DMS153 treated with DMSO at 0.1 percent for 48 hours (cell line): Measurements from ENCODE around the gene LYPD1.

Experiments
- DNase-seq: peaks from one replicate; lab custom pipeline; 2025; ENCODE audit not compliant: unreplicated experiment; lab: John Stamatoyannopoulos, UW

LYPD1 gene

DNA sequence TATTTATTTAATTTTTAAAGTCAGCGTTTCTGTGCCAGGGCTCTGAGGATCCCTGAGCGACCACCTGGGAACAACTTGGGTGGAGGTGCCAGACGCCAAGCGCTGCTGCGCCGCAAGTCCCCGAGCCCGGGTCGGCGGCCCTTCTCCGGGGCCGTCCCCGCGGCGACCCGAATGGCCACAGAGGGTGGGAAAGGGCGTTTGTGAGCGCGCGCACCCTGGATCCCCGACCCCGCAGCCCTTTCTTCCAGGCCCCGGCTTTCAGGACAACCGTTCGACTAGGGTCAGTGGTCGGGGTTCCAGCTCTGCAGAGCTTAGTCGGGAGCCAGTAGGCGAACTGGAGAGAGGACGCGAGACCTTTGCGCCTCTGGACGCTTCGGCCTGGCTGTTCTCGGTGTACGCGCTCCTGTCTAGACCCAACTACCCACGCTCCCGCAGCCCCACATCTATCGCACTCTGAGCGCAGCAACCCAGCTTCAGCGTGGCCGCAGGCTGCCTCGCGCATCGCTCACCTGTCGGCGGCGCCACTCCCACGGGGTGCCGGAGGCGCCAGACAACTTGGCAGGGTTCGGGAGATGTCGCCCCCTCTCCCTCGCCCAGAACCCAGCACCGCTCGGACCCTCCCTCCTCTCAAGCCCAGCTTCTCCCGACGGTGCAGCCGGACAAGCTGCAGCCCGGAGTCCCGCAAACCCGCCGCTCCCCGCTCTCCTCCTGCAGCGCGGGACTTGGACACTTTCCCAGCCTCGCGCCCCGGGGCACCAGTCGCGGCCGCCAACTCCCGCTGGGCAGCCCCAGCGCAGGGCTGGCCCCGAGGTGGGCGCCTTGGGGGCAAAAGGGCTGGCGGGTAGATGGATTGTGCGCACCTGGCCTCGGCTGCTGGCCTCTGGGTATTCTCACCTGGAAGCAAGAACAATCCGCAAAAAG lies 758 bp downstream of the LYPD1 start:
- no peak for DNase-seq

DNA sequence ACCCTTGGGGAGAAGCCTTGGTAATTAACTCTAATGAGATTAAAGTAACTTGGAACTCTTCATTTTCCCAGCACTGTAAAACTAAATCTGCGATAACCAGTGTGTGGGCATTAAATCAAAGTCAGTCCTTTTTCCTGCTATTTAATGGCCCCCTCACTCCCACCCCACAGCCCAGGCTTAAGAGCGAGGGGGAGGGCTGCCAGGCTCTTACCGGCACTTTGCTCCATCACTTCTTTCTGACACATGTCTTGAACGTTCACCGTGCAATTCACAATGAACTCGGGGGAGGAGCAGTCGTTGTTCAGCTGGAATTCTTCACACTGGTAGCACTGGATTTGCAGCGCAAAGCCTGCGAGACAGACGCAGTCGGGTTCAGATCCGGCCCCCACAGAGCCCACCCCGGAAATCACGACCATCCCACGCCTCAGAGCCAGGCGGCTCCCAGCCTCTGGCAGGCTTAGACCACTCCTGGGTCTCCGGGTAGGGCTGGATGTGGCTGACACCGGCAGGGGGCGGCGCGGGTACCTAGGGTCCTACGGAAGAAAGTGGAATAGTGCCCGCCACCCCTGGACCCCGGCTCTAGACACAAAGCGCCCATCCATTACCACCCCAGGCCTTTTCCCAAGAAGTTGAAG lies 1.7 kb downstream of the LYPD1 start:
- no peak for DNase-seq

DNA sequence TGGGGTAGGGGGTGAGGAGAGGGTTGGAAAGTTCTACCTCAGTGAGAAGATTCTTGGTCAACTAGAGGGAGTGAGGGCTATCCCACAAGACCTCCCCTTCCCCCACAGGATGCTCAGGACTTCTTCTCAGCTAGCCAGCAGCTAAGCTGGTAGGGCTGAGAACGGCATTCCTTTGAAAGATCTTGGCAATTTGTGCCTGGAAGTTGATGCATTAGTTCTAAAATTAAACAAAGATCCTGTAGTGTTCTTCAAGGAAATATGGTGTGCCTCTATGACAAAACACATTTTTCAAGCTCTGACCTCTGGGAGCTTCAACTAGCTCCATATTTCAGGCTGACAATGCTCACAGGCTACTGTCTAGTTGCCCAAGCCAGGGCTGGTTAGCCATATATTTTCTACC lies 2.3 kb downstream of the LYPD1 start:
- DNase-seq, result no peak

DNA sequence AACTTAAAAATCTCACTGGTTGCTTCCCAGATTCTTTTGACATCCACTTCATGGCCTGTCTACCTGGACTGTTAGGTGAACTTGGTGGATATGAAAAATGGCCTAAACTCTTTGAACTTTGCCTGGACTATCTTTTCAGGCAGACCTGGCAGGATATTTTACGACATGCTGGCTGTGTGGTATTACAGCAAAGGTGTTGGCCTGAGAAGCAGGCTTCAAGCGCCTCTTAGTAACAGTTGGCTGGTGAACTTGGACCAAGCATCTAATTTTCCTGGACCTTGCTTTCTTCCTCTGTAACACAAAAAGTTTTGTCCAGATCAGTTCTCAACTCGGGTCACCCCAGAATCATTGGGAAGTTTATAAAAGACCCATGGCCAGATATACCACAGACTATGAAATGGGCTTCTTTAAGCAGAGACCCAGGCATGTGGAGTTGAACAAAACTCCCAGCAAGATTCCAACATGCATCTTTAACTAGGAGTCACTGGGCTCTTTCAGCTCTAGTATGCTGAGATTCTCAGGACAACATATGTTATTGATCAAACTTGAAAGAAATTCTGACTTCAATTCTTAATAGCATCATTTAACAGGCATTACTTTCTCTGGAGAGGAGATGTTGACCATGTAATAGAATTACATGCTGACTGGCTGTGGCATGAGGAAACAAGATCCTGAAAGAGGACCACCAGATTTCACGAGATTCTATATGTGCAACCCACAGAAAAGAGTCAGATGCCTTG lies 4.4 kb downstream of the LYPD1 start:
- no peak for DNase-seq

DNA sequence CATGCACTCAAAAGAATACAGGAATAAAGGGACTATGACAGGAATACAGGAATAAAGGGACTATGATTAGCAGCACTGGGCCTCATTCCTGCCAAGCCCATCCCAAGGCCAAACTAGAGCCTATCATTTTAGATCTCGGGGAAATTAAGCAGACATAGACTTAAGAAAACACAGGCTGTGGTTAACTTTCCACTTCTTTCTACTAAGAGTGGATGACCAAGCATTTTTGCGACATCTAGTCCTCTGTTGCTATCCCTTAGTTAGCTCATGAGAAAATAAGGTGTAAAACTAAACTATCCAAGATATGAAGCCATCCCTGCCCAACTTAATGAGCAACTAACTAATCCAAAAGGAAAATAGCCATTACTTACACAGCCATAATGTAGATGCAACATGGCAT lies 5.9 kb downstream of the LYPD1 start:
- DNase-seq, result no peak

DNA sequence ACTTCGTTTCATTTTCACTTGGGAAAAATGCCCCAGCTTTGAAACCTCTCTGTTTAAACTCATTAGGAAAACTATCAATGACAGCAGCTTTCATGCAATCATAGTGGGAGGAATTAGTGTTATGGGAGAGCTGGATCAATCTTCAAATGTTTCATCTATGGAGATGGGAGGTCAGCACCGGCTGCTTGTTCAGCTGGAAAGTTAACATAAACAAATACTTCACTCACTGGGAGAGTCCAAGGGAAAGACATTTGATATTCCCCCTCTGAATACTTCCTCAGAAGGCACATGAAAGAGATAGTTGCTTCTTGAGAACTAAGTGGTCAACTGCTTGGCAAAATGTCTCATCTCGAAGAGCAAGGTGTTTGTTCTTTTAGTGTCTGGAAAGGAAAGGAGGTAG lies 7.3 kb downstream of the LYPD1 start:
- DNase-seq, result no peak

DNA sequence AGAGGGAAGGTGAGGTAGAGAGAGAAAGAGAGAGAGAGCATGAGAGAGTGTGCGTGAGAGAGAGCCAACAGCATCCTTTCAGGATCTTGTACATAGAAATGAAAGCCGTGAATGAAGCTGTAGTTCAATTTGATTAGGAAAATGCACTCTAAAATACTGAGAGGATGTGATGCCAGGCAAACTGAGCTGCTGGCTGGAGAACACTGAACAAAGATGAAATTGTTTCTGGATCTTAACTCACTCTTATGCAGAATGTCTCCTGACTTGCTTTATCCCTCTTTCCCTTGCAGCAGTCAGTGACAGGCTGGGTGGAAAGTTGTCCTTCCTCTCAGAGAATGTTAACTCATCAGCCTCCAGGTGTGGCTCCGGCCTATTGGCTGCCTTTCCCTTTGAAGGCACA lies 10.7 kb downstream of the LYPD1 start:
- no peak for DNase-seq

DNA sequence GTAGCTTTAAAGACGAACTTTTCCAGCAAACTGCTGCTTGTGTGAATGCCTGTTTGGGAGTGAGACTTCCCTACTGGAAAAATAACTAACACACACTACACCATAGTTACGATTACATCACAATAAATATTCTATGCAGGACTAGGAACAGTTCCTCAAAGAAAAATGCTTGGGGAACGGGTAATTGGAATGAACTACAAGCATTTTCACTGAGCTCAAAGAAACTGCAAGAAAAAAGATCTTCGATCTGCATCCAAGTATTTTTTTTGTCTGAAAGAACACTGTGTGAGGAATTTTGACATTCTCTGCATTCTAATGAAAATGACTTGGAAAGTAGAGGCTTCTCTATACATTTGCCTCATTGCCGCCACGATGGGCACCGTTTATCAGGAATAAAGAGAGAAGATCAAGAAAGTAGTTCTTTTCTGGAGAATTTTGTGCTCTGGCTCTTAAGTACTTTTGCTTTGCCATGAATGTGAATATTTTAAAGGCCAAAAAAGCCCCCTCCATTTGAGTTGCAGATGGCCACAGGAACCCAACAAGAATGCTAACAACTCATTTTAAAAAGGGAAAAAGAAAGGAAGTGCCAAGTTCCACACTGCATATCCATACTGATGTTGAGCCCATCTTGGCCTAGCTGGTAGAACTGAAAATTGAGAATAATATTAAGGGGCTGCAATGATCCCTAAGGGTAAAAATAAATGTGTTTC lies 13.6 kb downstream of the LYPD1 start:
- no peak for DNase-seq

DNA sequence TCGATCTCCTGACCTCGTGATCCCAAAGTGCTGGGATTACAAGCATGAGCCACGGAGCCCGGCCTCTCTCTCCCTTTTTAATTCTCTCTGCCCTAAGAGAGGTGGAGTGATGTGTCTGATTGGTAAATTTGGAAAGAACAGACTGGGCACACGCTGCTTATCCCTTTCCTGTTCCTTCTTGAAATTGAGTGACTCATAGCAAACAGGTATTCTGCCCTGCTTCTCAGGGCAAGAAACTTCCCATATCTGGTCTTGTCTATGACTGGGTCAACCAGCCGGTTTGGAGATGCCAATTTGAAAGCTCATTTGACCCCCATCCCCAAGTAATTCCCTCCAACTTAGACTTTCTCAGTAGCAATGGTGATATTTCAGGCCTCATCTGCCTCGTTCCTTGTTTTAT lies 15.0 kb downstream of the LYPD1 start:
- DNase-seq, result no peak

DNA sequence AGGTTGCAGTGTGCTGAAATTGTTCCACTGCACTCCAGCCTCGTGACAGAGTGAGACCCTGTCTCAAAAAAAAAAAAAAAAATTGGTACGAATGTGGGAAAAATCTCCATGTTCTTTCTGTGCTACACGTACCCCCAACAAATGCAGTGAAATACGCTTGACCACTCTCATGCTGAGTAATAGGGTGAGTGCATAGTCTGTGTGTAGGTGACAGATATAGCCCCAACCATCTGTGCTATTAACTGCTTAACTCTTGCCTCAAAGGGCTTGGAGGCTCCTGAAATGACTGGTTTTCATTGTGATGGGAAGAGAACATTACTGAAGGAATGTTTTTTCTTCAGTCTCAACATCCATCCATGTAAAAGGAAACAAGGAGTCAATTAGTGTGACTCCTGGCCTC lies 15.7 kb downstream of the LYPD1 start:
- DNase-seq, result no peak

DNA sequence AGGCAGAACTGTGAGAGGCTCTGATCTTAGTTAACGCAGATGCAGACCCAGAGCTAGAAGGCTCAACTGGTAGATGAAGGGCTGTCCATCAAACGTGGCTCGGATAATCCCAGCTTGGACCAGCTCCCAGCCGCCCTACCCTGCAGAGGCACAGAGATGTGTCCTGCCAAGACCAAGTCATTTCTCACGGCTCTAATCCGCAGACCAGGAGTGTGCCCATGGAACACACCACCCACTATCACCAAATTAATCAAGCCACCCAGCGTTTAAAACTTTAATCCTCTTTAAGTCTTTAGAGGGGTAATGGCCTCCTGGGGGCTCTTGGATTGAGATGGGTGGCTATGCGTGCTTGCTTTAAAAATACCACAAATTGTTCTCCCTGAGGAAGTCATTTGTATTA lies 17.5 kb downstream of the LYPD1 start:
- no peak for DNase-seq

DNA sequence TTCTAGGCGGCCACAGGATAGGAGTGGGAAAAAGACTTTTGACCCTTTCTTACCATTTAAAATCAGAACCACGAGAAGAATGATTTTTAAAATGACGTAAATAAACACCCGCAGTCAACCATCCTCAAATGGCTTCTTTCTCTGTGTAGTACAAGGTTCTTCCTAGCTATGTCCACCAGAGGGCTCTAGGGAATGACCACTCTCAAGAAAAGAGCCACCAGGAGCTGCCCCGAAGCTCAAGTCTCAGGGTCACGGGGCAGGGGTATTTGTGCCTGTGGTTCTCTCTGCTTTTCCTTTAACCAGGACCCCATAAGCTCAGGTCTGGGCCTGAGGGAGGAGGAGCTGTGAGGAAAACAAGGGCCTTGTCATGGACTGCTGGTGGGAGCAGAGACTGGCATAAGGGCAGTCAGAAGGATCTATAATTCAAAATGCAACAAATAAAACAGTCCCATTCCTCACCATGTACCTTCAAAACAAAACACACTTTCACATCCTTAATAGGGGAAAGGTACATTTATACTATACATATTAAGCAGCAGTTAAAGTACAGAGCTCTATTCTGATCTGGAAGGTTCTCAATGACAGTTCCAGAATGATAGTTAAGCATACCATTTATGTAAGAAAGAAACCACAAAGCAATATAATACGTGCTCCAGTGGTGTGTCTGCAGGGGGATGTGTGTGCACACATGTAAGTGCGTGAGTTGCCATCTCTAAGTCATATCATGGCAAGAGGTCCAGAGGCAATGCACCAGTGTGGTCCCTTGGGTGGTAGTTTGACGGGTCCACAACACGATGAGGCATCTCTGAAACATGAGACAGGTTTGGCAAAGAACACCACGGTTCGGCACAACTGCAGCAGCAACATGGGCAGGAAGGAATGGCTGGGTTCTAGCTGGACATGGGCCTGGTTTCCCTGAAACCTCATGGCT lies 18.6 kb downstream of the LYPD1 start:
- DNase-seq, result no peak

DNA sequence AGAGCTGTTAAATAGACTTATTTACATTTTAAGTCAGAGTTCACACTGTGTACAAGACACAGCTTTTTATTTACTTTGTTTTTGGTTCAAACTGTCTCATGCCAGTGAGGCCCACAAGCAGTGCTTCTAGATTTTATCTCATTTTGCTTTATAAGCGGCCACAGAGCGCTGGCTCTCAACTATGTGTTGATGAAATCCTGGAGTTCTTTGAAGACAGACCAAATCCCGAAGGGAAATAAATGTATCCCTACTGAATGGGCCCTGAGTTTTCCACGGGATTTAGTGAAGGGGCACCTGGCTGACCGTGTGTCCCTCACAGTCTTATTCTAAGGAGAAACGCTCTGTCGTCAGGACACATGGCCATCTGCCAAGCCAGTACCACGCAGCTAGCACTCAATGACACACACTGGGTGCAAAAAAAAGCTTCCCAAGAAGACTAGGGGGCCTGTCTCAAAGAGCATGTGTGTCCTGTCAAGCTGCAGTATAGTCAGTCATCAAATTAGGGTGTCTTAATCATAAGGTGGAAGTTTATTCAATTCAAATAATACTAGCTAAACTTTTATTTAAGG lies 23.4 kb downstream of the LYPD1 start:
- no peak for DNase-seq

DNA sequence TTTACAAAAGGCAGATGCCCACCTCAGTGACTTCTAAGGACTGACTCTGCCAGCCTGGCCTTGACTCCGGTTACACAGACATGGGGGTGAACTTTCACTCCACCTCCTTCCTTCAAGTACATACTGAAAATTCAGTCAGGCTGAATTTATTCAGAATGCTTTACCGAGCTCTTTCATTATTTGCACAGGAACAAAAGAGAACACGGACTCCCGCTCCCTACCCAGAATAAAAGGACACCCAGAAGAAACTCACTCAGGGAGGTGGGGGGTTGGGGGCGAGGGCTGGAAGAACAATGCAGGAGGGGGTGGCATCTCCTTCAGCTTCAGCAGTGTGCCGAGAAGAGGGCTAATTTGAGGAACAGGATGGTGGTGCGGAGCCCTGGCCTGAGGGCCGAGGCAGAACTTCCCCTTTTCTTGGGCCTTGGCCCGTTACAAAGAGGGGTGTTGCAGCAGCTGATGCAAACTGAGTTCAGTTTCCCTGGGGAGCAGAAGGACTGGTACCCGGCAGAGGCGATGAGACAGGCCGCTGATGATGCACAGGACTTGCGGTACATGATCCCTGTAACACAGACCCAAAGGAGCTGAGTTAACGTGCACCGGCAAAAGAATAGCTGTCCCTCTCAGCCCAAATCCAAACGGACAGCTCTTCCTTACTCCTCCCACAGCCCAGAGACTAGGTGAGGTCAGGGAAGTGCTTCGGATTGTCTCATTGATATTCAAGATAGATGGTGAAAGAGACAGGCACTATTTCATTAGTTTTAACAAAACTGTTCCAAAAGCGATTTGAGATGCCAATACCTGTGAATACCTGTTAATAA lies 24.1 kb downstream of the LYPD1 start:
- no peak for DNase-seq

DNA sequence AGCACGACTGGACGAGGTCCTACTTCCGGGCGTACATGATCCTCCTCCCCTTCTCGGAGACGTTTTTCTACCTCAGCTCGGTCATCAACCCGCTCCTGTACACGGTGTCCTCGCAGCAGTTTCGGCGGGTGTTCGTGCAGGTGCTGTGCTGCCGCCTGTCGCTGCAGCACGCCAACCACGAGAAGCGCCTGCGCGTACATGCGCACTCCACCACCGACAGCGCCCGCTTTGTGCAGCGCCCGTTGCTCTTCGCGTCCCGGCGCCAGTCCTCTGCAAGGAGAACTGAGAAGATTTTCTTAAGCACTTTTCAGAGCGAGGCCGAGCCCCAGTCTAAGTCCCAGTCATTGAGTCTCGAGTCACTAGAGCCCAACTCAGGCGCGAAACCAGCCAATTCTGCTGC lies 24.8 kb downstream of the LYPD1 start:
- DNase-seq, result no peak

DNA sequence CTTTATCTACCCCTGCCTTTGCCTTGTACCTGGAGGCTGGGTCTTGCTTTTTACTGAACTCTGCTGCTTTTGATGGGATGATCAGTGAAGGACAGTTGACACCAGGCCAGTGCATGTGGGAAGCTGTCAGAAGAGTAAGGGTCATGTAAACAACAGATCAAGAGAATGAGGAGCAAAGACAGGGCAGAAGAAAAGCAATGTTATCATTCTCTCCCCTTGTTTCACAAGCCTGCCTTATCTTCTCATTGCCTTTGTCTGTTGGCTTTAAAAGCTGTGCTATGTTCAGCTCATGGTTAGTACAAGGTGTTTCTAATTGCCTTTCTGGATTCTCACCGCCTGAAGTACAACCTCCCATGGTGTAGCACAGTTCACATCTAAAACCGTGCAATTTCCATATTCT lies 27.6 kb downstream of the LYPD1 start:
- no peak for DNase-seq

DNA sequence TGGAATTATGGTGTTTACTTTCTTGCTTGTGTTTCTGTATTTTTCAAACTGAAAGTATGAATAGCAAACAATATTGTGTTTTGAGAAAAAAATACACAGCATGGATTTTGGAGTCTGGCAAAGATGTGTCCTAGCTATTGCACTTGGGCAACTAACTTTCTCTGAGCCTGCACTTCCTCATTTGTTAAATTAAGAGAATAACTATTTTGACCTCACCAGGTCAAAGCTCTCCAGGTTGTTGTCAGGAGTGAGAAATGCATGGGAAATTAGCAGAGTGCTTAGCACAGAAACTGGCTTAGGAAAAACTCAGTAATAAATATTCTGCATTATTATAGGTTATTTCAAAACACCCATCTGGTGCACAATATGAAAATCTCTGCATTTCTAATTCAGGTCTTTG lies 28.2 kb downstream of the LYPD1 start:
- no peak for DNase-seq

DNA sequence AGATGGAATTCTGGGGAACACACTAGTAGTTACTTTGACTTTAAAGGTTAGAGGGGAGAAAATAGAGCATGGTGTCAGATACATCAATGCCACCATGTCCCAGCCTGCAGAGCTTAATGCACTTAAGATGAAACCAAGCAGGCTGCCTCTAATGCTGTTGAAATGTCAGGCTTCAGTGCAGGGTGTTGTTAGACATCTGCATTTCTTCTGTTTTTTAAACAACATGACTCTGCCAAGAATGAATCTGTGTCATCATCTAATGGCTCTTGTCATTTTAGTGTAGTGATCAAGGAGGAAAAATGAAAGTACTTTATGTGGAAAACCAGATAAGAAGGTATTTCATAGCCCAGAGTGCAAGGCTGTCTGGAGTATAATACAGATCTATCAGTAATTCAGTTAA lies 29.9 kb downstream of the LYPD1 start:
- DNase-seq, result no peak
